Parathyroid adenoma (tissue), 2 donors: ENCODE measurements around the gene TMOD3.
A peak's percentile ranks its signal among the peaks of the same experiment; 100 is the strongest.

Experiments
- H2AFZ ChIP-seq: fragments of 300-600 bp; sonication (generic); one replicate; pipeline ENCODE4 v1.7.0; 2017; ENCODE audit warnings: antibody characterized with exemption, mild to moderate bottlenecking
- H3K27ac ChIP-seq: fragments of 300-600 bp; sonication (generic); one replicate; pipeline ENCODE4 v1.7.0; 2017
- H3K27me3 ChIP-seq: fragments of 300-600 bp; sonication (generic); one replicate; pipeline ENCODE4 v1.7.0; 2017; ENCODE audit warnings: low read length; ENCODE audit not compliant: control insufficient read depth, insufficient read depth
- H3K36me3 ChIP-seq: fragments of 300-600 bp; sonication (generic); one replicate; pipeline ENCODE4 v1.7.0; 2017; ENCODE audit warnings: low read length; ENCODE audit not compliant: control insufficient read depth, insufficient read depth
- H3K4me1 ChIP-seq: fragments of 300-600 bp; sonication (generic); one replicate; pipeline ENCODE4 v1.7.0; 2017; ENCODE audit warnings: control low read depth
- H3K4me2 ChIP-seq: fragments of 300-600 bp; sonication (generic); one replicate; pipeline ENCODE4 v1.7.0; 2017; ENCODE audit warnings: low read length
- H3K4me3 ChIP-seq: fragments of 300-600 bp; sonication (generic); one replicate; pipeline ENCODE4 v1.7.0; 2017; ENCODE audit warnings: low read depth, low read length
- H3K79me2 ChIP-seq: fragments of 300-600 bp; sonication (generic); one replicate; pipeline ENCODE4 v1.7.0; 2017; ENCODE audit warnings: control low read depth
- H3K9ac ChIP-seq: fragments of 300-600 bp; sonication (generic); one replicate; pipeline ENCODE4 v1.7.0; 2017; ENCODE audit warnings: mild to moderate bottlenecking
- H3K9me3 ChIP-seq: fragments of 300-600 bp; sonication (generic); one replicate; pipeline ENCODE4 v1.7.0; 2017; ENCODE audit warnings: low read length; ENCODE audit not compliant: control insufficient read depth
- TF ChIP-seq, protein P1 (sequence below): fragments of 300-600 bp; sonication (generic); IDR thresholded peaks from one replicate; pipeline ENCODE4 v1.7.0; 2017; ENCODE audit warnings: antibody characterized with exemption, mild to moderate bottlenecking
- donor health status: primary hyperparathyroidism.

The TMOD3 gene

GRCh38 chr15:51874751-51875644, 45.5 kb downstream of the TMOD3 start:
- no peak overlapping the region for H3K27ac ChIP-seq
- no peaks in the 10 kb centered on the region for H3K36me3 ChIP-seq

DNA sequence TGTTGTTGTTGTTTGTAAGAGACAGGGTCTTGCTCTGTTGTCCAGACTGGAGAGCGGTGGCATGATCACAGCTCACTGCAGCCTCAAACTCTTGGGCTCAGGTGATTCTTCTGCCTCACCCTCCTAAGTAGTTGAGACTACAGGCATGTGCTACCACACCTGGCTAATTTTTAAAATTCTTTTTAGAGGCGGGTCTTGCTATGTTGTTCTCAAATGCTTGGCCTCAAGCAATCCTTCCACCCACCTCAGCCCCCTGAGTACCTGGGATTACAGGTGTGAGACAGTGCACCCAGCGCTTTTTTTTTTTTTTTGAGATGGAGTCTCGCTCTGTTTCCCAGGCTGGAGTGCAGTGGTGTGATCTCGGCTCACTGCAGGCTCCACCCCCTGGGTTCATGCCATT, 46.7 kb downstream of the TMOD3 start:
- H2AFZ ChIP-seq: no peak overlapping the region
- TF ChIP-seq, protein P1, sequence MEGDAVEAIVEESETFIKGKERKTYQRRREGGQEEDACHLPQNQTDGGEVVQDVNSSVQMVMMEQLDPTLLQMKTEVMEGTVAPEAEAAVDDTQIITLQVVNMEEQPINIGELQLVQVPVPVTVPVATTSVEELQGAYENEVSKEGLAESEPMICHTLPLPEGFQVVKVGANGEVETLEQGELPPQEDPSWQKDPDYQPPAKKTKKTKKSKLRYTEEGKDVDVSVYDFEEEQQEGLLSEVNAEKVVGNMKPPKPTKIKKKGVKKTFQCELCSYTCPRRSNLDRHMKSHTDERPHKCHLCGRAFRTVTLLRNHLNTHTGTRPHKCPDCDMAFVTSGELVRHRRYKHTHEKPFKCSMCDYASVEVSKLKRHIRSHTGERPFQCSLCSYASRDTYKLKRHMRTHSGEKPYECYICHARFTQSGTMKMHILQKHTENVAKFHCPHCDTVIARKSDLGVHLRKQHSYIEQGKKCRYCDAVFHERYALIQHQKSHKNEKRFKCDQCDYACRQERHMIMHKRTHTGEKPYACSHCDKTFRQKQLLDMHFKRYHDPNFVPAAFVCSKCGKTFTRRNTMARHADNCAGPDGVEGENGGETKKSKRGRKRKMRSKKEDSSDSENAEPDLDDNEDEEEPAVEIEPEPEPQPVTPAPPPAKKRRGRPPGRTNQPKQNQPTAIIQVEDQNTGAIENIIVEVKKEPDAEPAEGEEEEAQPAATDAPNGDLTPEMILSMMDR: no peak
- H3K79me2 ChIP-seq: no peaks in the 10 kb centered on the region
- H3K4me3 ChIP-seq: no peak overlapping the region
- no peak overlapping the region for H3K4me2 ChIP-seq
- no peaks in the 10 kb centered on the region for H3K27me3 ChIP-seq
- no peaks in the 10 kb centered on the region for H3K36me3 ChIP-seq
- H3K4me1 ChIP-seq: no peaks in the 10 kb centered on the region
- H3K9me3 ChIP-seq: no peaks in the 10 kb centered on the region
- no peak overlapping the region for H3K9ac ChIP-seq
- H3K27ac ChIP-seq: no peak overlapping the region

More at GRCh38 chr15:51874751-51875644, 45.5 kb downstream of the TMOD3 start:
- Histone ChIP-seq H3K79me2 (no peaks in the 10 kb centered on the region), H3K27me3 (no peaks in the 10 kb centered on the region), H3K4me3 (no peak overlapping the region), H3K9me3 (no peaks in the 10 kb centered on the region), H2AFZ (no peak overlapping the region), H3K9ac (no peak overlapping the region), H3K4me1 (no peaks in the 10 kb centered on the region), H3K4me2 (no peak overlapping the region)
- TF ChIP-seq, protein P1: no peak

GRCh38 chr15:51878446-51879386, 49.3 kb downstream of the TMOD3 start:
- peak overlapping the region; percentile 56 for H3K27ac ChIP-seq
- no peaks in the 10 kb centered on the region for H3K4me1 ChIP-seq

GRCh38 chr15:51879555-51879954, 50.1 kb downstream of the TMOD3 start:
- no peaks in the 10 kb centered on the region for H3K27me3 ChIP-seq
- H3K9ac ChIP-seq: no peak overlapping the region
- no peak overlapping the region for H3K4me2 ChIP-seq
- no peaks in the 10 kb centered on the region for H3K4me1 ChIP-seq
- H3K27ac ChIP-seq: peak overlapping the region; percentile 34
- no peaks in the 10 kb centered on the region for H3K36me3 ChIP-seq
- H3K4me3 ChIP-seq: no peak overlapping the region
- TF ChIP-seq, protein P1: no peak
- no peaks in the 10 kb centered on the region for H3K9me3 ChIP-seq
- no peak overlapping the region for H2AFZ ChIP-seq
- peaks cover 3% of the 10 kb centered on the region for H3K79me2 ChIP-seq

More at GRCh38 chr15:51878446-51879386, 49.3 kb downstream of the TMOD3 start:
- Histone ChIP-seq H3K79me2 (peaks cover 3% of the 10 kb centered on the region), H3K36me3 (no peaks in the 10 kb centered on the region), H3K4me2 (no peak overlapping the region), H3K27me3 (no peaks in the 10 kb centered on the region), H3K9me3 (no peaks in the 10 kb centered on the region), H3K4me3 (no peak overlapping the region), H2AFZ (no peak overlapping the region), H3K9ac (no peak overlapping the region)
- TF ChIP-seq, protein P1: no peak
